HG03060 (cell line): ENCODE data around the gene CHD1.
"Not testable (repeated sequence)": the region's sequence is repeated elsewhere in the genome, so short reads cannot be mapped to it uniquely, and the experiment has no call there.

Experiments
- ATAC-seq: cut with Tn5 transposase; IDR thresholded peaks from one replicate; pipeline ENCODE4 v1.9.1; 2021; ENCODE audit warnings: low read depth, moderate number of reproducible peaks; ENCODE audit not compliant: unreplicated experiment

The CHD1 gene

DNA sequence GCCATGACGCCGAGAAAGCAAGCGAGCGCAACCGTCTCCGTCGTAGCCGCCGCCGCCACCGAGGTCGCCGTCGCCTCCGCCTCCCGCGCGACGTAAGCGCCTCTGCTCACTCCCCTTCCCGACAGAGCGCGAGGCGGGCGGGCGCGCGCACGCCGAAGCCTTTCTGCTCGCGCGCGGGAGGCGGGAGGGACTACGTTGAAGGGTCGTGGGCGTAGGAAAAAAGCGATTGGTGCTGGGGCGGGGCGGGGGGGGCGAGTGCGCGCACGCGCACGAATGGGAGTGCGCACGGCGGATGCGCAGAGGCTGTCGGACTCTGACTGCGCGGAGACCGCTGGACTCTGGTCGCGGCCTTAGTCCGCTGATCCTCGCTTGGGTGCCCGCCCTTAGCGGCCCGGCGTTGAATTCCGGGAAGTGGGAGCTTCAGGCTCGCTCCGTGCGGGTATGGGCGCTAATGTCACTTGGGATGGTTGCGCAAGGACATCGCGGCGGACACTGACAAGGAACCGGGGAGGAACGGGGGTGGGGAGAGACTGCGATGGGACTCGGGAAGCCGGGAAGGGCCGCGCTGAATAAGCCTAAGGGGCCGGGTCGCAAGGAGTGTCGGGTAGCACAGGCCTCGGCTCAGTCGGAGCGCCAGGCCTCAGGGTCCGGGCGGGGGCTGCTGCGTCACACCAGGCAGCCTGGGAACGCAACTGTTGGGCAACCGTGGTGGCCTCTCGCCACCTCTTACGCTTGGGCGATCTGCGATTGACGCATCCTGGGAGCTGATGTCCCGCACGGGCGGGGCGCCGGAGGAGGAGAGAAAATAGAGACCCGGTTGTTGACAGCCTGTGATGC lies at the start of gene CHD1:
CHD1 (minus strand) TSS at position 135 of the 837 bp plus-strand sequence. CDS start 2,621 bp downstream, outside the sequence.
- peak; percentile 70 for ATAC-seq

DNA sequence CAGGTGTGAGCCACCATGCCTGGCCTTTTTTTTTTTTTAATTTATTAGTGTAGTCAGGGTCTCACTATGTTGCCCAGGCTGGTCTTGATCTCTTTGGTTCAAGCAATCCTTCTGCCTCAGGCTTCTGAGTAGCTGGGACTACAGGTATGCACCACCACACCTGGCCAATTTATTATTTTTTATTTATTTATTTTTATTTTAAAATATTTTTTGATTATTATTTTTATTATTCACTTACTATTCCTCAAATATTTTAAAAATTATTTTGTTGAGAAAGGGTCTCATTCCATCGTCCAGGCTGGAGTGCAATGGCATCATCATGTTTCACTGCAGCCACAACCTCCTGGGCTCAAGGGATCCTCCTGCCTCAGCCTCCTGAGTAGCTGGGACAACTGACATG lies 49.7 kb upstream of the CHD1 start:
- ATAC-seq: no peak

DNA sequence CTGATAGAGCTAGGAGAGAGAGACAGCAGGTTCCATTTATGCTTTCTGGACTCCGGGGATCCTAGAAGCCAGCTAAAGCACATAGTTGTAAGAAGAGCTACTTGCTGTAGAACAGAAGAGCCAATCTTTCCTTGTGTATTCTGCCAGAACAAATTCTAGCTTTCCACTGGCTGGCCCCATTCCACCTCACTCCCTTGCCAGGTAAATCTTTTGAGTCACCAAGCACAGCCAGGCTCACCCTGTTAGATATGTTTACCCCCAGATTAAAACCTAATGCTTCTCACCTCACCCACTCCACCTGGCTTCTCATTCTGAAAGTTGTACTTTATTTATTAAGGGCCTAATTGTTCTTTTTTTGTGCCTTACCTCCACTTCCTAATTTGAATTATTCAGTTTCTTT lies 48.9 kb upstream of the CHD1 start:
- no peak for ATAC-seq

DNA sequence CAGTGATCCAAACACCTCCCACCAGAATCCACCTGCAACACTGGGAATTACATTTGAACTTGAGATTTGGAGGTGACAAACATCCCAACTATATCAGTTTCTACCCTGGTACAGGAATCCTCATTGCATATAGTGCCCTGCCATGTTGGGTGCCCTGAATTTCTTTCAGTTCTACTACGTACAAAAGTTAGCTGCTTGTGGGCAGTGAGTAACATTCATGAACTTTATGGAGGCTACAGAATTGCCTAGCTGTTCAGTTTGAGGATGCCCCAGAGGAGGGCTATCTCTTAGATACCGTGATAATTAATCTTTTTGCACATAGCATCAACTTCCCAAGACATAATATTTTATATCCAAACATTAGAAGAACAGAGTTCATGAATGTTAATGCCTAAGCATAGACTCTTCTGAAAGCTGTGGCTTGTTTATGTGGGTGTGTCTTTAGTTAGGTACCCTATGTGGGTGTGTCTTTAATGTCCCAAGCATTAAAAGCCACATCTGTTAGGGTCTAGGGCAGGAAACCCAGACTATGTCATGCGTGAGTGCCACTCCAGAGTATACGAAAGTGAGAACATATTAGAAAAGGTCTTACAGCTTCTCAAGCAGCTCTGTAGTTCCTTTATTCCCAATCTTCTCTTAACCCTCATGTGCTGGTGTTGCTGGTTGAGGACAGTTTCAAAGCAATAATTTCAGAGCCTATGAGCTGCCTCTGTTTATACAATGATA lies 47.0 kb upstream of the CHD1 start:
- ATAC-seq: peak; percentile 92

DNA sequence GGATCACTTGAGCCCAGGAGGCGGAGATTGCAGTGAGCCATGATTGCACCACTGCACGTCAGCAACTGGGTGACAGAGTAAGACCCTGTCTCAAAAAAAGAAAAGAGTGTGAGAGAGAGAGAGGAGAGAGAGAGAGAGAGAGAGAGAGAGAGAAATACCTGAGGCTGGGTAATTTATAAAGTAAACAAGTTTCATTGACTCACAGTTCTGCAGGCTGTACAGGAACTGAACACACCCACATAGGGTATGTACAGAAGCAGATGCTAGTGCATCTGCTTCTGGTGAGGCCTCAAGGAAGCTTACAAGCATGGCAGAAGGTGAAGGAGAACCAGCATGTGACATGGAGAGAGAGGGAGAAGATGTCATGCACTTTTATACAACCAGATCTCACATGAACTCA lies 46.4 kb upstream of the CHD1 start:
- no peak for ATAC-seq

DNA sequence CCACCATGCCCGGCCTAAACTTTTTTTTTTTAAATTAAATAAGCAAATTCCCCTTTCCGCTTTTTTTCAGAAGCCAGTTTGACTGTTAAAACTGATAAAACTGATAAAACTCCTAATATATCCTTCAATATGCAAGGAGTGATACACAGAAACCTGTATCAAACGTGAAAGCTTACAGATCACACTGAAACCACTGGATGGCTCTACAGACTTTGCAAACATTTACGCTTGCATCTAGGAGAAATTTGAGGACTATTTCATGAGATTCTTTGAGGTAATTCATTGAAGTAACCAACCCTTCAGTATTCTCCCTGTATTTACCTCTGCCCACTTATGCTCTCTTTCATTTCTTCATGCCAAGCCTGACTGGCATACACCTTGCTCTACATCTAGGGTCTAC lies 40.6 kb upstream of the CHD1 start:
- no peak for ATAC-seq

DNA sequence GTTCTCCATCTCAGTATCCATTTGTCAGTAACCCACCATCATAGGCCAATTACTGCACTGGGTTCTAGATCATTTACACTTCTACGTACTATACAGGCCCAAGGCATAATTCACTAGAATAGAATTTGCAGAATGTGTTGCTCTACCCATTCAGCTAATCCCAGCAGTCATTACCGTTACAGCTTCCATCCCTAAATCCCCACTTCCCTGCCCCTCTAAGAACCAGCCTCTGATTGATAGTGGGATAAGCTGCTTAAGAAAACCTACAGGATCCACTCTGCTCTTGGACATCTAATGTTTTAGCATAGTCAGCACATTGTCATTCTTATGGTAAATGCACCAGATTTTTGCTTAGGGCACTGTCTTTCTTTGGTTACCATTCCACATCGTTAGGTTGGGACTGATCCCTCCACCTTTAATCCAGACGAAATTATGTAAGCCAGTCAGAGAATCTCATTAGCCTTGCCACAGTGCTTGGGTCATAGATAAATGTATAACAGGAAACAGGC lies 39.3 kb upstream of the CHD1 start:
- no peak for ATAC-seq

DNA sequence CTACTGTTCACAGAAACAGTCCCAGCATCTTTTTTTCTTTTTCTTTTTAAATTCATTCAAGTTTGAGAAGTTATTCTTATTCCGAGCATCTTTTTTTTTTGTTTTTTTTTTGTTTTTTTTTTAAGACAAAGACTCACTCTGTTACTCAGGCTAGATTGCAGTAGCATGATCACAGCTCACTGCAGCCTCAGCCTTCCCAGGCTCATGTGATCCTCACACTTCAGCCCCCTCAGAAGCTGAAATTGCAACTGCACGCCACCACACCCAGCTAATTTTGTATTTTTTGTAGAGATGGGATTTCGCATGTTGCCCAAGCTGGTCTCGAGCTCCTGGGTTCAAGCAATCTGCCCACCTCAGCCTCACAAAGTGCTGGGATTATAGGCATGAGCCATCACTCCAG lies 36.4 kb upstream of the CHD1 start:
- no peak for ATAC-seq

DNA sequence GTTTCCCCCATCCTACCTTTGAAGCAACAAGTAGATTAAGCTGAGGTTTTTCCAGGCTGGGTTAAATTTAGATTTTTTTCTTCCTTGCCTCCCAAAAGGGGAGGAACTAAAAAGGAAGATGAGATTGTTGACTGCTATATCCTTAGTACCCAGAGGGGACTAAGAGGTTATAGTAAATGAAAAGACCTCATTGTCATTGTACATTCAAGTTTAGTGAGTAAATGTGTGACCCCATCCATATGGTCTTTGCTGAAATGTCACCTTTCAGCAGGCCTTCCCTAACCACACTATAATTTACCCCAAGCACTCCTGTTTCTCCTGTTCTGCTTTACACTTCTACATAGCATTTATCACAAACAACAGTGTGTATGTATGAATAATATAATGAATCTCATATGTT lies 35.8 kb upstream of the CHD1 start:
- ATAC-seq: no peak

DNA sequence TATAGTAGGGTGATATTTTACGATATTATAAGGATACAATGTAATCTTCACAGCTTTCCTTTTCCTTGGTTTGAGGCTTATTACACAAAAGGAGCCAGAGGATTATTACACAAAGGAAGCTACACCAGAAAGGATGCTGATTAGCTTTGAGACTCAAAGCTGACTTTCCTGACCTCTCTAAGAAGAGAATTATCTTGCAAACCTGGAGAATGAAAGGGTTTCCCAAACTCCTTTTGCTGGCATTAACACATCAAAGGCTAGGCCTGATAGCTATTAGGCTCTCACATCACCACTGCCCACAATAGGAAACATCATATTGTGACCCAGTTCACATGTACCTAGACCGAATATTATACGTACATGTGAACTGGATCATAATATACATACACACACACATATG lies 34.2 kb upstream of the CHD1 start:
- no peak for ATAC-seq

DNA sequence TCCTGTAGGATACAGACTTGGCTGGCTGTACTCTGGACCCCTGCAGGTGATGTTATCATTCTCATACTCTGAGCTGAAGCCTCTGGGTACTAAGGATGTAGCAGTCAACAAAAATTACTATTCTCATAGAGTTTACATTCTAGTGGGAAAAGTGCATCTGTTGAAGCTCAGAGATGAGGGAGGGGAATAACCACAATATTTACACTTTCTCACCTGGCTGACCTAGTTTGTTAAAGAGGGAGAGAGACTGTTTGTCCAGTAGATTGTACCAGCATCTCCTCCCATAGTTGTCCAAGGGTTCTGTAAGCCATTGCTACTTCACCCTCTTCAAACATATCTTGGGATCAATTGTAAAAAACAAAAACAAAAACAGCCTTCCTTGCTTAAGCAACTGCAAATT lies 33.8 kb upstream of the CHD1 start:
- ATAC-seq: no peak

DNA sequence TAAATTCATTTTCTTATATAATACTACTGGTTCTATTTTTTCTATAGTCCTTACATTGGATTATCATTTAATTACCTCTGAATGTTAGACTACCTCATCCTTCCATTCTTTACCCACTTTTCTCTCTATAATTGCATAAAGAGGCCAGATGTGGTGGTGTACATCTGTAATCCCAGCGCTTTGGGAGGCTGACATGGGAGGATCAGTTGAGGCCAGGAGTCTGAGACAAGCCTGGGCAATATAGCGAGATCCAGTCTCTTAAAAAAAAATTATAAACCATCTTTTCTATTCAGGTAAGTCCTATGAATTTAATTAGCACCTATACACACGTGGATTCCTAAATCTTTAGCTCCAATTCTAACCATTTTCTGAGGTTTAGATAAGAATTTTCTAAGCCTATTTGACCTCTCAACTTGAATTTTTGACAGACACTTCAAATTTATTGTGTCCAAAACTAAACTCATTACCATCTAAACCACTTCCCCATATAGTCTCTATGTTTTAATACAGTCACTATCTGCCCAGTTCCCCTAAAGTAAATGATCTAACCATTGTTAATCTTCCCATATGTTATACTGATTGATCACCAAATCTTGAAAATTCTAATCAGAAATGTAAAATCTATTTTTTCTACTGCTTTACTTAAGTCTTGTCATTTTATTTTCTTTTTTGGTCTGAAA lies 33.0 kb upstream of the CHD1 start:
- no peak for ATAC-seq

DNA sequence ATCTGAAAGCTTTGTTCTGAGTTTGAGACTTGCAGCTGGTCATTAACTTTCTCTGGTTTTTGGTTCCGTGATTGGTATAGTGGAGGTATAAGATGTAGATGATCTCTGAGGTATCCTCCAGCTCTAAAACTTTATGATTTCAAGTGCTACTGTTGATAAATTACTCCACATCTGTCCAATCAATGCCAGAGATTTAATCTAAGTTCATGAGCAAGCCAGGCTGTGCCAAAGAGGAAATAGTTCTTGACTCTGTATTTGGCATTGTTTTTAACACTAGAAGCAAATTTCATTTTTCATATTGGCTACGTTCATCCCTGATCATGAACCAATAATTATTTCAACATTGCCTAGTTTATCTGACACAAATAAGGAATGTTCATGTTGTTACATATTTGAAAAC lies 28.5 kb upstream of the CHD1 start:
- ATAC-seq: no peak

DNA sequence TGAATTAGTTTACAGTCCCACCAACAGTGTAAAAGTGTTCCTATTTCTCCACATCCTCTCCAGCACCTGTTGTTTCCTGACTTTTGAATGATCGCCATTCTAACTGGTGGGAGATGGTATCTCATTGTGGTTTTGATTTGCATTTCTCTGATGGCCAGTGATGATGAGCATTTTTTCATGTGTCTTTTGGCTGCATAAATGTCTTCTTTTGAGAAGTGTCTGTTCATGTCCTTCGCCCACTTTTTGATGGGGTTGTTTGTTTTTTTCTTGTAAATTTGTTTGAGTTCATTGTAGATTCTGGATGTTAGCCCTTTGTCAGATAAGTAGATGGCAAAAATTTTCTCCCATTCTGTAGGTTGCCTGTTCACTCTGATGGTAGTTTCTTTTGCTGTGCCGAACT lies 27.1 kb upstream of the CHD1 start:
- ATAC-seq: not testable (repeated sequence)

DNA sequence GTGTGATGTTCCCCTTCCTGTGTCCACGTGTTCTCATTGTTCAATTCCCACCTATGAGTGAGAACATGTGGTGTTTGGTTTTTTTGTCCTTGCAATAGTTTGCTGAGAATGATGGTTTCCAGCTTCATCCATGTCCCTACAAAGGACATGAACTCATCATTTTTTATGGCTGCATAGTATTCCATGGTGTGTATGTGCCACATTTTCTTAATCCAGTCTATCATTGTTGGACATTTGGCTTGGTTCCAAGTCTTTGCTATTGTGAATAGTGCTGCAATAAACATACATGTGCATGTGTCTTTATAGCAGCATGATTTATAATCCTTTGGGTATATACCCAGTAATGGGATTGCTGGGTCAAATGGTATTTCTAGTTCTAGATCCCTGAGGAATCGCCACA lies 26.7 kb upstream of the CHD1 start:
- ATAC-seq: not testable (repeated sequence)

DNA sequence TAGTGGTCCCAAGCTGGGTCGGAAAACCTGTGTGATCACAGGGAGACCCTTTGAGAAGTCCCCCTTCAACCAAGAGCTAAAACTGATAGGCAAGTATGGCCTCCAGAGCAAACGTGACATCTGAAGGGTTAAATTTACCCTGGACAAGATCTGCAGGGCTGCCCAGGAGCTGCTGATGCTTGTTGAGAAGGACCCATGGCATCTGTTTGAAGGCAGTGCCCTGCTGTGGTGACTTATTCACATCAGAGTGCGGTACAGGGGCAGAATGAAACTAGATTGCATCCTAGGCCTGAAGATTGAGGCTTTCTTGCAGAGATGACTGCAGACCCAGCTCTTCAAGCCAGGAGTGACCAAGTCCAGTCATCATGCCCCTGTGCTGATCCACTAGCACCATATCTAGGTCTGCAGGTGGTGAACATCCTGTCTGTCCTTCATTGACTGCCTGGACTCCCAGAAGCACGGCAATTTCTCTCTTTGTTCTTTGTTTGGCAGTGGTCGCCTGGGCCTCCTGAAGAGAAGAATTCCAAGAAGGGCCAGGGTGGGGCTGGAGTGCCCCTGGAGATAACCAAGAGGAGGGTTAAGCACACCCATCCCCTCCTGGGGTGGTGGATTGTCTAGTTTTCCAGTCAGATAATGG lies 25.7 kb upstream of the CHD1 start:
- ATAC-seq: no peak

DNA sequence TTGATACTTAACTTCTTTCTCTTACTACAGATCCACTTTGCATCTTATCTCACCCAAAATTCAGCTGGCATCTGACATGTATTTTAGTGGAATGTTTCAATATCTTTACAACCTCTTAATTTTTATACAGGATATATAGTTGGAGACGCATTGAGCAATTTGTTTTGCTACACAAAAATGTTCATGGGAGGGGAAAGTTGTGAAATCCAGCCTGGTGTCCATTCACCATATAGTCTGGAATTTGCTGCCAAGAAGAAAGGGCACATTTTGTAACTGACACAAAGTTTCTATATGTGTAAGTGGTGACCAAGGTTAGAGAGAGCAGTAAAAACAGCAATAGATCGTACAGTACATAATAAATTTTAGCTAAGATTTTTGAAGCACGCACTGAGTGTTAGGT lies 14.0 kb upstream of the CHD1 start:
- ATAC-seq: no peak

DNA sequence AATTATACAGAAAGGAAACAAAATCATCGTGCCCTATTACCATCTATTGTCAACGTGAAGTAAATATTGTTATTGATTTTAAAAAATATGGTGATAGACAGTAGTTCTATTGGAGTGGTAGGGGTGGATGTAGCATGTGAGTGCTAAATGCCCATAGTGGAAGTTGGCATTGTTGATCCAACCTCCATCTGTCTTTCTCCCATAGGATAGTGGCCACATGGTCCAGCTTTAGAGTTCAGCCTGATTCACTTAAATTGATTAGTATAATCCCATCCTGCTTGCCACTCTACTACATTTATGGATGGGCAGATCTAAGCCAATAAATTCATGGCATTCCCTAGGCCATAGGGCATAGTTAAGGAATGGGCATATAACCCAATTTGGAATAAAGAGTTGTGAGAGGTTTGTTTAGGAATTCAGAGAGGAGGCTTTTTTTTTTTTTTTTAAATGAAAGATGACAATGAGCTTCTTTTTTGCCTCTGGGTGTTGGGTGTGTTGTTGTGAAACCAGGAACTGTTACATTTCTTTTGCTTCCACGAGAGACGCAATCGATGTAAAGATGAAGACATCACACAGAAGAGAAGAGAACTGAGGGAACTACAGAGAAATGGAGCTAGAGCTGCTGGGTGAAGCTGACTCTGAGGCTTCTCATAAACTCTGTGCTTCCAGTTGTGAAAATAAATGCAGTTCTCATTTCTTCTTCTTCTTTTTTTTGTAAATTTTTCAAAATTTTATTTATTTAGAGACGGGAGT lies 12.5 kb upstream of the CHD1 start:
- no peak for ATAC-seq

DNA sequence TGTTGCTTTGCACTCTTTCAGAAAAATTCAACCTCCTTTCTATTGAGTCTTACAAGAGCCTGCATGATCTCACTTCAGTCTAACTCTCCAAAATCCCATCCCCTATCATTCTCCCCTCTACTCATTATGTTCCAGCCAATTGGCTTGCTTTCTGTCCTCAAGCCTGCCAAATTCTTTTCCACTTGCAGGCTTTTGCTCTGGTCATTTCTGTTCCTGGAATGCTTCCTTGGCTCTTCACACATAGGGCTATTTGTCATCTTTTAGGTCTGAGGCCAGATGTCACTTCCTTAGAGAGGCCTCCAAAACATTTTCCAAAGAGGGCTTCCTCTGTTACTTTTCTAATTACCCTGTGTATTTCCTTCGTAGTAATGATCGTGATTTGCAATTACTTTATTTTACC lies 11.8 kb upstream of the CHD1 start:
- no peak for ATAC-seq

DNA sequence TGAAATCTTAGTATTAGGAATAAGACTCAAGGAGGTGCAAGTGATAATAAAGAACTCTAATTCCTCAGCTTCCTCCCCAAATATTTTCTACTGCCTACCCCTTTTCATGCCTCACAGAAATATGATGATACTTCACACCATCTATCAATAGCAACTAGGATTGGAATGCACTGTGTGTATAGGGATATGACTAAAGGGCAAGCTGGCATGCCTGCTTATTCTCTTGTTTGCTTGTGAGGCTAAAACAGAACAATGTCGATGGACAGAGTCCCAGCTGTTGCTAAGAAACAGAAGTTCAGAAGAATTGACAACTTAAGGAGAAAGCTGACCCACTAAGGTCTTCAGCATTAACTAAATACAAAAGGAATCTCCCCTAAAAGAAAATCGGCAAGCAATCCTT lies 9.7 kb upstream of the CHD1 start:
- no peak for ATAC-seq
